ENCODE data around the gene LOX. TPM values are rescaled to one million over a fixed set of nuclear protein-coding genes. Genes with fewer than 3 reads are reported as not detected.

Gene LOX
- polyA plus RNA-seq, 1 donor (not counting 4 experiments of a cell fraction or from before 2014, with no cell fraction given) = 0.33 TPM

GRCh38 chr5:122019919-122020590 is 58.0 kb downstream of the LOX start:
- no peaks in the 10 kb centered on the region for H3K9me3 ChIP-seq (ENCODE audit: control insufficient read depth, low read depth, low read length)
- no peak overlapping the region for H3K4me3 ChIP-seq (ENCODE audit: control insufficient read depth in 2 of 3, extremely low read depth in 1 of 3, insufficient read depth in 2 of 3, low read depth in 1 of 3, low read length in 3 of 3)
- H2AFZ ChIP-seq (ENCODE audit: control insufficient read depth, low read length) = no peak overlapping the region
- no peaks in the 10 kb centered on the region for H3K27me3 ChIP-seq (ENCODE audit: control insufficient read depth, extremely low read depth, insufficient read depth, low read length)
- no peak for DNase-seq (ENCODE audit: low read depth, low spot score)
- H3K4me1 ChIP-seq (ENCODE audit: control insufficient read depth, extremely low read depth, insufficient read depth, low read length) = no peaks in the 10 kb centered on the region
- dilution Hi-C loops (cut with MboI; ENCODE audit: extremely low pct_ligation_motif_present, low sequenced_read_pairs) = no loop called here
- H3K4me2 ChIP-seq (ENCODE audit: control insufficient read depth, extremely low read depth, insufficient read depth, low read depth, low read length) = no peak overlapping the region
- no peak overlapping the region for H3K9ac ChIP-seq (ENCODE audit: control insufficient read depth, extremely low read depth, insufficient read depth, low read length)
- H3K27ac ChIP-seq (ENCODE audit: control insufficient read depth, insufficient read depth, low read length) = no peak overlapping the region
- H3K36me3 ChIP-seq (ENCODE audit: control insufficient read depth in 2 of 2, extremely low read depth in 1 of 2, insufficient read depth in 2 of 2, low read length in 2 of 2) = peaks cover 10 to 12% of the 10 kb centered on the region in 2 experiments
- no peaks in the 10 kb centered on the region for H3K9me1 ChIP-seq (ENCODE audit: control insufficient read depth, extremely low read depth, insufficient read depth, low read length)
- no peaks in the 10 kb centered on the region for H4K20me1 ChIP-seq (ENCODE audit: control insufficient read depth, extremely low read depth, insufficient read depth, low read length)
- no peaks in the 10 kb centered on the region for H3K79me2 ChIP-seq (ENCODE audit: control insufficient read depth, insufficient read depth, low read length)
- TF ChIP-seq EZH2 (IDR thresholded peaks at IDR 0.05; ENCODE audit: low read length) (no peak), CTCF (optimal IDR thresholded peaks at IDR 0.05 in 1 of 3, IDR thresholded peaks at IDR 0.05 in 1 of 3, conservative IDR thresholded peaks at IDR 0.05 in 1 of 3; ENCODE audit: extremely low read depth in 1 of 3, insufficient read depth in 2 of 3, low read length in 3 of 3) (no peak)
- peak; percentile 34 for FAIRE-seq

GRCh38 chr5:122015471-122015870 is 62.6 kb downstream of the LOX start:
- Histone ChIP-seq H4K20me1 (ENCODE audit: control insufficient read depth, extremely low read depth, insufficient read depth, low read length) (no peaks in the 10 kb centered on the region), H3K9ac (ENCODE audit: control insufficient read depth, extremely low read depth, insufficient read depth, low read length) (no peak overlapping the region), H3K4me2 (ENCODE audit: control insufficient read depth, extremely low read depth, insufficient read depth, low read depth, low read length) (no peak overlapping the region), H3K4me3 (ENCODE audit: control insufficient read depth in 2 of 3, extremely low read depth in 1 of 3, insufficient read depth in 2 of 3, low read depth in 1 of 3, low read length in 3 of 3) (no peak overlapping the region), H3K36me3 (ENCODE audit: control insufficient read depth in 2 of 2, extremely low read depth in 1 of 2, insufficient read depth in 2 of 2, low read length in 2 of 2) (peaks cover 0 to 7% of the 10 kb centered on the region in 2 experiments), H3K9me3 (ENCODE audit: control insufficient read depth, low read depth, low read length) (no peaks in the 10 kb centered on the region), H3K79me2 (ENCODE audit: control insufficient read depth, insufficient read depth, low read length) (peaks cover 3% of the 10 kb centered on the region), H3K4me1 (ENCODE audit: control insufficient read depth, extremely low read depth, insufficient read depth, low read length) (no peaks in the 10 kb centered on the region), H3K9me1 (ENCODE audit: control insufficient read depth, extremely low read depth, insufficient read depth, low read length) (no peaks in the 10 kb centered on the region), H2AFZ (ENCODE audit: control insufficient read depth, low read length) (no peak overlapping the region), H3K27me3 (ENCODE audit: control insufficient read depth, extremely low read depth, insufficient read depth, low read length) (no peaks in the 10 kb centered on the region), H3K27ac (ENCODE audit: control insufficient read depth, insufficient read depth, low read length) (no peak overlapping the region)
- DNase-seq (ENCODE audit: low read depth, low spot score) (no peak), FAIRE-seq (no peak)
- dilution Hi-C loops (cut with MboI; ENCODE audit: extremely low pct_ligation_motif_present, low sequenced_read_pairs) = no loop called here
- TF ChIP-seq CTCF (optimal IDR thresholded peaks at IDR 0.05 in 1 of 3, IDR thresholded peaks at IDR 0.05 in 1 of 3, conservative IDR thresholded peaks at IDR 0.05 in 1 of 3; ENCODE audit: extremely low read depth in 1 of 3, insufficient read depth in 2 of 3, low read length in 3 of 3) (no peak), EZH2 (IDR thresholded peaks at IDR 0.05; ENCODE audit: low read length) (no peak)

All from keratinocyte (primary cell).